ENCODE measurements around the gene RIMBP3B. TPM values are rescaled to one million over a fixed set of nuclear protein-coding genes. Genes with fewer than 3 reads are reported as not detected.
"Not testable (repeated sequence)": the region's sequence is repeated elsewhere in the genome, so short reads cannot be mapped to it uniquely, and the experiment has no call there.

Gene RIMBP3B, protein sequence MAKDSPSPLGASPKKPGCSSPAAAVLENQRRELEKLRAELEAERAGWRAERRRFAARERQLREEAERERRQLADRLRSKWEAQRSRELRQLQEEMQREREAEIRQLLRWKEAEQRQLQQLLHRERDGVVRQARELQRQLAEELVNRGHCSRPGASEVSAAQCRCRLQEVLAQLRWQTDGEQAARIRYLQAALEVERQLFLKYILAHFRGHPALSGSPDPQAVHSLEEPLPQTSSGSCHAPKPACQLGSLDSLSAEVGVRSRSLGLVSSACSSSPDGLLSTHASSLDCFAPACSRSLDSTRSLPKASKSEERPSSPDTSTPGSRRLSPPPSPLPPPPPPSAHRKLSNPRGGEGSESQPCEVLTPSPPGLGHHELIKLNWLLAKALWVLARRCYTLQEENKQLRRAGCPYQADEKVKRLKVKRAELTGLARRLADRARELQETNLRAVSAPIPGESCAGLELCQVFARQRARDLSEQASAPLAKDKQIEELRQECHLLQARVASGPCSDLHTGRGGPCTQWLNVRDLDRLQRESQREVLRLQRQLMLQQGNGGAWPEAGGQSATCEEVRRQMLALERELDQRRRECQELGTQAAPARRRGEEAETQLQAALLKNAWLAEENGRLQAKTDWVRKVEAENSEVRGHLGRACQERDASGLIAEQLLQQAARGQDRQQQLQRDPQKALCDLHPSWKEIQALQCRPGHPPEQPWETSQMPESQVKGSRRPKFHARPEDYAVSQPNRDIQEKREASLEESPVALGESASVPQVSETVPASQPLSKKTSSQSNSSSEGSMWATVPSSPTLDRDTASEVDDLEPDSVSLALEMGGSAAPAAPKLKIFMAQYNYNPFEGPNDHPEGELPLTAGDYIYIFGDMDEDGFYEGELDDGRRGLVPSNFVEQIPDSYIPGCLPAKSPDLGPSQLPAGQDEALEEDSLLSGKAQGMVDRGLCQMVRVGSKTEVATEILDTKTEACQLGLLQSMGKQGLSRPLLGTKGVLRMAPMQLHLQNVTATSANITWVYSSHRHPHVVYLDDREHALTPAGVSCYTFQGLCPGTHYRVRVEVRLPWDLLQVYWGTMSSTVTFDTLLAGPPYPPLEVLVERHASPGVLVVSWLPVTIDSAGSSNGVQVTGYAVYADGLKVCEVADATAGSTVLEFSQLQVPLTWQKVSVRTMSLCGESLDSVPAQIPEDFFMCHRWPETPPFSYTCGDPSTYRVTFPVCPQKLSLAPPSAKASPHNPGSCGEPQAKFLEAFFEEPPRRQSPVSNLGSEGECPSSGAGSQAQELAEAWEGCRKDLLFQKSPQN (N-terminal part only)
- not detected for polyA plus RNA-seq (2013, experiment 1 of 4)
- polyA plus RNA-seq (2013, experiment 2 of 4), result 0.07 TPM
- not detected for polyA plus RNA-seq (2013, experiment 3 of 4)
- polyA plus RNA-seq (2013, experiment 4 of 4), result 0.20 TPM

DNA sequence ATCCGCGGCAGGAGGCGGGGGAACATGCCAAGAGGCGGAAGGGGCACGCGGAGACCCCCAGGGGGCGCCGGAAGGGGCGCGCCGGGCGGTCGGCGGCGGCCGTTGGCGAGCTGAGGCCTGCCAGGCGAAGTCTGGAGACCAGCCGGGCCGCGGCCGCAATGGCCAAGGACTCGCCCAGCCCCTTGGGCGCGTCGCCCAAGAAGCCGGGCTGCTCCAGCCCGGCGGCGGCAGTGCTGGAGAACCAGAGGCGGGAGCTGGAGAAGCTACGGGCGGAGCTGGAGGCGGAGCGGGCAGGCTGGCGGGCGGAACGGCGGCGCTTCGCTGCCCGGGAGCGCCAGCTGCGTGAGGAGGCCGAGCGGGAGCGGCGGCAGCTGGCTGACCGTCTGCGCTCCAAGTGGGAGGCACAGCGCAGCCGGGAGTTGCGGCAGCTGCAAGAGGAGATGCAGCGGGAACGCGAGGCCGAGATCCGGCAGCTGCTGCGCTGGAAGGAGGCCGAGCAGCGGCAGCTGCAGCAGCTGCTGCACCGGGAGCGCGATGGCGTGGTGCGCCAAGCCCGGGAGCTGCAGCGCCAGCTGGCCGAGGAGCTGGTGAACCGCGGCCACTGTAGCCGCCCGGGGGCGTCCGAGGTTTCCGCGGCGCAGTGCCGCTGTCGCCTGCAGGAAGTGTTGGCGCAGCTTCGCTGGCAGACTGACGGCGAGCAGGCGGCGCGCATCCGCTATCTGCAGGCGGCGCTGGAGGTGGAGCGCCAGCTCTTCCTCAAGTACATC is at the start of gene RIMBP3B:
Gene RIMBP3B (plus strand): TSS at position 51 of the 767 bp plus-strand sequence. CDS start 108 bp downstream, at position 159.
- not testable (repeated sequence) for H3K9me3 ChIP-seq (ENCODE audit: control insufficient read depth, low read length); H3K27me3 ChIP-seq (ENCODE audit: control insufficient read depth, insufficient read depth, low read length, poor library complexity, severe bottlenecking); H3K27ac ChIP-seq (ENCODE audit: insufficient read depth, low read depth, low read length, poor library complexity, severe bottlenecking); H3K4me3 ChIP-seq (ENCODE audit: insufficient read depth, low read depth, low read length); H3K4me1 ChIP-seq (ENCODE audit: control insufficient read depth, insufficient read depth, low read length); H3K36me3 ChIP-seq (ENCODE audit: control insufficient read depth, insufficient read depth, low read length)
- WGBS, 2 experiments, result no CpG with 5 or more reads among the region's 91 CpGs

DNA sequence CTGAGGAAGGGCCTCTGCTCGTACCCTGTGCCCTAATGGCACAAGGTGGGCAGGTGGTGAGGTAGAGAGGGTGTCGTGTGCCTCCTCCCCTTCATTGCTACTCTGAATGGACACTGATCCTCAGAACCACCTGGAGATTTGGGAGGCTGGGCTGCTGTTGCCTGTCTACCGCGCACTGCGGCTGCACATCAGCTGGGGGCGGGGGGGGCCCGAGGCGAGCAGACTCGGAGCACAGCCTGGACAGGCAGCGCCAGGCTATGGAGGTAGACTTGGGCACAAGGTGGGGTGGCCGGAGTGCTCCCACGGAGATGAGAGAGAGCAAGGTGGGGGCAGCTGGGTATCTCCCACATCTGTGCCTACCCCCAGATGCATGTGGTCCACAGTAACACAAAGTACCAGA is 26.0 kb upstream of the RIMBP3B start:
- not testable (repeated sequence) for H3K9me3 ChIP-seq (ENCODE audit: control insufficient read depth, low read length); H3K4me1 ChIP-seq (ENCODE audit: control insufficient read depth, insufficient read depth, low read length); H3K36me3 ChIP-seq (ENCODE audit: control insufficient read depth, insufficient read depth, low read length); H3K27me3 ChIP-seq (ENCODE audit: control insufficient read depth, insufficient read depth, low read length, poor library complexity, severe bottlenecking); H3K4me3 ChIP-seq (ENCODE audit: insufficient read depth, low read depth, low read length); H3K27ac ChIP-seq (ENCODE audit: insufficient read depth, low read depth, low read length, poor library complexity, severe bottlenecking)
- 97% methylated on average over 6 to 7 of the region's 12 CpGs for WGBS, 2 experiments

DNA sequence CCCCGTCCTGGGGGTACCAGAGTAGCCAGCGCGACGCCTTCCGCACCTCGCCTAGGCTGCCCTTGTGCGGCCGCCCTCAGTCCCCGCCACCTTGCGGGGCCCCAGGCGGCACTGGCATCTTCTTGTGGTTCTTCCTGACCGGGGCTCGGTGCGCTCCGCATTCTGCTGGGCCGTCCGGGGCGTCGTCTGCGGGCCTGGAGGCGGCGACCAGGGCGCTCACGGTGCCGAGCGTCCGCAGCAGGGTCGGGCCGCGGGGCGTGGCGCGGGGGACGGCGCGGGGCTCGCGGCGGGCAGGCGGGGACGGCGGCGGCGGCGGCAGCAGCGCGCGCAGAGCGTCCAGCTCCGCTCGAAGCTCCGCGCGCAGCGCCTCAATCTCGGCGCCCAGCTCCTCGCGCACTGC is 23.0 kb upstream of the RIMBP3B start:
- 13 to 15% methylated on average over 4 to 9 of the region's 59 CpGs for WGBS, 2 experiments
- H3K27ac ChIP-seq (ENCODE audit: insufficient read depth, low read depth, low read length, poor library complexity, severe bottlenecking); H3K27me3 ChIP-seq (ENCODE audit: control insufficient read depth, insufficient read depth, low read length, poor library complexity, severe bottlenecking); H3K36me3 ChIP-seq (ENCODE audit: control insufficient read depth, insufficient read depth, low read length); H3K9me3 ChIP-seq (ENCODE audit: control insufficient read depth, low read length); H3K4me1 ChIP-seq (ENCODE audit: control insufficient read depth, insufficient read depth, low read length); H3K4me3 ChIP-seq (ENCODE audit: insufficient read depth, low read depth, low read length): not testable (repeated sequence)

DNA sequence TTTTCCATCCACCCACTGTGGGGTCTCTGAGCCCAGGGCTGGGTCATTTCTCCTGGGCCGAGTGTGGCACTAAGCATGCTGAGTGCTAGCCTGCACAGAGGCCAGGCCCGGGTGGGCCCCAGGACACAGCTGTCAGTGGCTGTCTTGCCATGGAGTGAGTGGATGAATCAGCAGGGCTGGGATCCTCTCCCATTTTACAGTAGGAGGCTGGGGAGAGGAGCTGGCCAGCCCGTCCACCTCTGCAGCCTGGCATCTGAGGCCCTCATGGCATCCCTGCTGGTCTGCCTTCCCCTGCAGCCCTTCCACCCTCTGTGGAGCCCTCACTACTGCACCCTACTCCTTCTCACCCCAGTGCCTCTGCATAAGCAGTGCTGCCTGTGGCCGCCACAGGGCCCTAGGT is 21.1 kb upstream of the RIMBP3B start:
- H3K9me3 ChIP-seq (ENCODE audit: control insufficient read depth, low read length); H3K27ac ChIP-seq (ENCODE audit: insufficient read depth, low read depth, low read length, poor library complexity, severe bottlenecking); H3K36me3 ChIP-seq (ENCODE audit: control insufficient read depth, insufficient read depth, low read length); H3K4me1 ChIP-seq (ENCODE audit: control insufficient read depth, insufficient read depth, low read length); H3K4me3 ChIP-seq (ENCODE audit: insufficient read depth, low read depth, low read length); H3K27me3 ChIP-seq (ENCODE audit: control insufficient read depth, insufficient read depth, low read length, poor library complexity, severe bottlenecking): not testable (repeated sequence)
- WGBS, 2 experiments, result no CpG with 5 or more reads among the region's 4 CpGs

DNA sequence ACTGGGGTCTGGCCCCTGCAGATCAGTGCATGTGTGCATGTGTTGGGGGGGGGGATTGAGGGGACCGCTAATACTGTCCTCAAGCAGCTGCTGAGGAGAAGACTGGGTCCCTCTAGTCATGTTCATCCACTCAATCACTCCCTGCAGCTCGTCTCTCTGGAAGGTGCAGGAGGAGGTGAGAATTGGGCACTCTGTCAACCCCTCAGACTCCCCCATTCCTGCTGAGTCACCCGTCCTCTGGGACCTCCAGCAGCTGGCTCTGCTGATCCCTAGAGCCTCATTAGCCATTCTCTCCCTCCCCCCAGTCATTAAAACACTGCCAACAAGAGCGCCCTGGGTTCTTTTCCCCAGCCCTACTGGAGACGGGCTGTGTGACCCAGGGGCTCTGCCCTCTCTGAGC is 20.5 kb upstream of the RIMBP3B start:
- not testable (repeated sequence) for H3K9me3 ChIP-seq (ENCODE audit: control insufficient read depth, low read length); H3K4me3 ChIP-seq (ENCODE audit: insufficient read depth, low read depth, low read length); H3K27me3 ChIP-seq (ENCODE audit: control insufficient read depth, insufficient read depth, low read length, poor library complexity, severe bottlenecking); H3K4me1 ChIP-seq (ENCODE audit: control insufficient read depth, insufficient read depth, low read length); H3K27ac ChIP-seq (ENCODE audit: insufficient read depth, low read depth, low read length, poor library complexity, severe bottlenecking); H3K36me3 ChIP-seq (ENCODE audit: control insufficient read depth, insufficient read depth, low read length)
- whole genome bisulfite sequencing, 2 experiments, result no CpG with 5 or more reads among the region's 5 CpGs

DNA sequence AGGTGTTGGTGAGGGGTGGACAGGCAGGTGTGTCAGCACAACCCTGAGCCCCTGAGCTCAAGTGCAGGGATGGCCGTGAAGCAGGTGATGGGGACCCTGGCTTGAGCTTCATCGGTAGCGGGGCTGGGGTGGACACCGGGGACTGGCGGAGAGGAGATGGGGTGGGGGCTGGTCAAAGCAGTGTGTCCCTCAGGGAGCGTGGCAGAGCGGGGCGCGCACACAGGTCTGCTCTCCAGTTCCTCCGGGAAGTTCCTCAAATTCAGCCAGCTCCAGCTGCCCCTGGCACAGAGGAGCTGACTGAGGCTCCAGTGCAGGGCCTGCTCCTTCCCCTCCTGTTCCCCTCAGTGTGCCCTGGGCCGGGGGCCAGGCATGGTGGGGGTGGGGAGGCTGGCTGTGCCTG is 19.7 kb upstream of the RIMBP3B start:
- not testable (repeated sequence) for H3K4me3 ChIP-seq (ENCODE audit: insufficient read depth, low read depth, low read length); H3K27ac ChIP-seq (ENCODE audit: insufficient read depth, low read depth, low read length, poor library complexity, severe bottlenecking); H3K27me3 ChIP-seq (ENCODE audit: control insufficient read depth, insufficient read depth, low read length, poor library complexity, severe bottlenecking); H3K36me3 ChIP-seq (ENCODE audit: control insufficient read depth, insufficient read depth, low read length); H3K4me1 ChIP-seq (ENCODE audit: control insufficient read depth, insufficient read depth, low read length); H3K9me3 ChIP-seq (ENCODE audit: control insufficient read depth, low read length)
- 95 to 98% methylated on average over 6 of the region's 11 CpGs for WGBS, 2 experiments

DNA sequence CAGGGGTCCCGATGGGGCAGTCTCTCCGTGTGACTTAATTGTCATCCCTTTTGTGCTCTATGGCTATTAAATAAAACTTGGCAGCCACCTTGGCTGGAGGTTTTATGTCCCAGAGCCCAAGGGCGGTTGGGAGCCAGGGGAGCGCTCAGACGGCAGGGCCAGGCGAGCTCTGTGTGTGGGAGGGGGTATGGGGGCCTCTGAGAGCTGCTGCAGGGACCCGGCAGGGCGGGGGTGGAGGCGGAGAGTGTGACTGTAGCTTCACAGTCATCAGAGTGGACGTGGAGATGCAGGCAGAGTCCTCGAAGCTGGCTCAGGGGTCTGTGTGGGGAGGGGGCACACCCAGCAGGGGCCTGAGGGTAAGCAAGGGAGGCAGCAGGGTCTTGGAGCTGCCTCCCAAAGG is 19.2 kb upstream of the RIMBP3B start:
- no CpG with 5 or more reads among the region's 11 CpGs for WGBS, 2 experiments
- H3K4me1 ChIP-seq (ENCODE audit: control insufficient read depth, insufficient read depth, low read length), result not testable (repeated sequence)

DNA sequence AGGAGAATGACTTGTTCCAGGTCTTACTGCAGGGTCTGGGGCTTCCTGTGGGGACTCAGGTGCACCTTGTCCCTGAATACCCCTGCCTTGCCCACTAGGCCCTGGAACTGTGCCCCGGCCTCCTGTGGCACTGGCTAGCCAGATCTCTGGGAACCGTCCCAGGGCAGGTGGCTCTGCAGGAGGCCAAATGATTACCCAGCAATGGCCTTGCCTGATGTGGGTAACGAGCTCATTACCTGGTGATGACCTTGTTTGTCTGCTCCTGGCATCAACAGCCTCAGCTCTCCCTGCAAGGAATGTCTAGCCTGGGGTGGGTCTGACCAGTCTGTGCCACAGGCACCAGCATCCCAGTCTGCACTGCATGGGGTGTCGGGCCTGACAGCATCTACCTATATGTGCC is 18.2 kb upstream of the RIMBP3B start:
- not testable (repeated sequence) for H3K4me3 ChIP-seq (ENCODE audit: insufficient read depth, low read depth, low read length); H3K27ac ChIP-seq (ENCODE audit: insufficient read depth, low read depth, low read length, poor library complexity, severe bottlenecking); H3K4me1 ChIP-seq (ENCODE audit: control insufficient read depth, insufficient read depth, low read length); H3K36me3 ChIP-seq (ENCODE audit: control insufficient read depth, insufficient read depth, low read length); H3K27me3 ChIP-seq (ENCODE audit: control insufficient read depth, insufficient read depth, low read length, poor library complexity, severe bottlenecking); H3K9me3 ChIP-seq (ENCODE audit: control insufficient read depth, low read length)
- WGBS, 2 experiments, result 78 to 80% methylated on average over 1 of the region's 4 CpGs

More for the DNA sequence above, 19.2 kb upstream of the RIMBP3B start:
- not testable (repeated sequence) for H3K27ac ChIP-seq (ENCODE audit: insufficient read depth, low read depth, low read length, poor library complexity, severe bottlenecking); H3K4me3 ChIP-seq (ENCODE audit: insufficient read depth, low read depth, low read length); H3K27me3 ChIP-seq (ENCODE audit: control insufficient read depth, insufficient read depth, low read length, poor library complexity, severe bottlenecking); H3K9me3 ChIP-seq (ENCODE audit: control insufficient read depth, low read length); H3K36me3 ChIP-seq (ENCODE audit: control insufficient read depth, insufficient read depth, low read length)

DNA sequence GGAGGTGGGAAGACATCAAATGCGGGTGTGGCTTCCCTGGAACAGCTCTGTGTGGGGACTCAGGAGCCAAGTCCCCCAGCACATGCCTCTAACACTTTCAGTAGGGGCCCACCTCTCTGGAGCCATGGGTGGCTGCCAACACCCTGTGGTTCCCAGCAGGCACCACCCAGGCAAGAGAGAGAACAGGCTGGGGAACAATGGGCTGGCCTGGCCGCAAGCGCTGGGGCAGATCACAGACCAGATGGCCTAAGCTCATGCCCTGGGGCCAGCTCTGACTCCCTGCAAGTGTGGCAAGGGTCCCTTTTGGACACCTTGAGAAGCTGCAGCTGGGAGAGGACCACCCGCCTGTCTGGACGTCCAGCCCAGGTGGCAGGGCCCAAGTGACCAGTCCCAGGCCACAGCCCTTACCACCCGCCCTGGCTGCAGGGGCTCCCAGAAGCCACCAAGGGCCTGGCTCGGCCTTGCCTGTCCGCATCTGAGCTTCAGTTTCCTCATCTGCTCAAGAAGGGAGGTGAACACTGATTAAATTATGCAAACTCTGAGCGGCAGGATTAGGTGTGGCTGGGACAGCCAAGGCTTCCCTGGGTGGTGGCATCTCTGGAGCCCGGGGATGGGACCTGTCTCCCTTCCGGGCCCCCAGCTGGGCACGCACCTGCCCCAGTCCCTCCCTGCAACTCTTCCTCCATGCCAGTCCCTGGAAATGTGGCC is 14.8 kb upstream of the RIMBP3B start:
- H3K9me3 ChIP-seq (ENCODE audit: control insufficient read depth, low read length); H3K27me3 ChIP-seq (ENCODE audit: control insufficient read depth, insufficient read depth, low read length, poor library complexity, severe bottlenecking); H3K4me1 ChIP-seq (ENCODE audit: control insufficient read depth, insufficient read depth, low read length); H3K36me3 ChIP-seq (ENCODE audit: control insufficient read depth, insufficient read depth, low read length); H3K27ac ChIP-seq (ENCODE audit: insufficient read depth, low read depth, low read length, poor library complexity, severe bottlenecking); H3K4me3 ChIP-seq (ENCODE audit: insufficient read depth, low read depth, low read length): not testable (repeated sequence)
- 94 to 97% methylated on average over 3 to 4 of the region's 12 CpGs for whole genome bisulfite sequencing, 2 experiments
